NCI-H146 treated with DMSO at 0.1 percent for 48 hours (cell line): ENCODE data around the gene GIPC2.
"Not testable (repeated sequence)": the region's sequence is repeated elsewhere in the genome, so short reads cannot be mapped to it uniquely, and the experiment has no call there.

Experiments used
- DNase-seq: peaks from one replicate; lab custom pipeline; 2025; ENCODE audit not compliant: unreplicated experiment; lab: John Stamatoyannopoulos, UW

The GIPC2 gene

DNA sequence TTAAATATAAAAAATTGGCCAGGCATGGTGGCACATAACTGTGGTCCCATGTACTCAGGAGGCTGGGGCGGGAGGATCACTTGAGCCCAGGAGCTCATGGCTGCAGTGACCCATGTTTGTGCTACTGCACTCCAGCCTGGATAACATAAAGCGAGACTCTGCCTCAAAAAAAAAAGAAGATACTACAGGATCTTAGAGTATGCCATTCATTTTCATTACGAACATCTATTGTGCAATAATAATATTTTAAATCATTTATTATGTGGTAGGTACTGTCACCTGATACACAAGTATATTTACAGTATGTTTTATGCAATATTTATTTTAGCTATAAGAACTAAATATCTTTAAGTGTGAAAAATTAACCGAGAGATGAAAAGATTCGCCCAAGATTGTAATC lies 9.3 kb upstream of the GIPC2 start:
- DNase-seq: no peak

DNA sequence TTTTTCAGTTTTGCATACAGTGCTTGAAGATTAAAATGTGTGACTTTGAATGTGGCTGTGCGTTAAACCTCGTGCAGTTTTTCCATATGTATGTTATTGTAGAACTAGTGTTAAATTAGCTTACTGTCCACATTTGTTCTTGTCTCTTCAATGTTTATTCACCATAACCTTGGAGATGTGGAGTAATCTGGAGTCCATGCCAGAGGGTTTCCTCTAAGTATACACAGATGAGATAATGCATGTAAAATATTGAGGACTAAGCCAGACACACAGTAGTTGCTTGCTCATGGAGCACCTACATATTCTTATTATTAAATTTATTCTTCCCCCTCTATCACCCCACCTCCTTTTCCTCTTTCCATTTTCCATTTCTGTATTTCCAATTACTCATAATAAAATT lies 7.7 kb upstream of the GIPC2 start:
- no peak for DNase-seq

DNA sequence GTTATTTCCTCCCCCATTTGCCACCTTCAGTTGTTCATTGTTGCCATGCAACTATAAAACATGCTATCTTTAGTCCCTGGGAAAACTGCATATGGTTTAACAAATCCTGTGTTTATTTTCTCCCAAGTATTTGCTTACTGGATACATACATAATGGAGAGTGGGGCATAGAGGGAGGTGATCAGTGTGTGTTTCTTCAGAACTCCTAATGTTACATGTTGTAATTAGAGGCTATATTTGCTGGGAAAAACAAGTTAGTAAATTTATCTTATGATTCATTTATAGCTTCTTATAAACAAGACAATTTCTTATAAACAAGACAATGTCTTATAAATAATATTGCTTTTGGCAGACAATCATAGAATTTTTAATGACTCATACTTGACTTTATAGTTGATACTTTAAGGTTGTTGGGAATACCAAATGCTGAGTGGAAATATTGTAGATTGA lies 7.3 kb upstream of the GIPC2 start:
- DNase-seq: no peak

DNA sequence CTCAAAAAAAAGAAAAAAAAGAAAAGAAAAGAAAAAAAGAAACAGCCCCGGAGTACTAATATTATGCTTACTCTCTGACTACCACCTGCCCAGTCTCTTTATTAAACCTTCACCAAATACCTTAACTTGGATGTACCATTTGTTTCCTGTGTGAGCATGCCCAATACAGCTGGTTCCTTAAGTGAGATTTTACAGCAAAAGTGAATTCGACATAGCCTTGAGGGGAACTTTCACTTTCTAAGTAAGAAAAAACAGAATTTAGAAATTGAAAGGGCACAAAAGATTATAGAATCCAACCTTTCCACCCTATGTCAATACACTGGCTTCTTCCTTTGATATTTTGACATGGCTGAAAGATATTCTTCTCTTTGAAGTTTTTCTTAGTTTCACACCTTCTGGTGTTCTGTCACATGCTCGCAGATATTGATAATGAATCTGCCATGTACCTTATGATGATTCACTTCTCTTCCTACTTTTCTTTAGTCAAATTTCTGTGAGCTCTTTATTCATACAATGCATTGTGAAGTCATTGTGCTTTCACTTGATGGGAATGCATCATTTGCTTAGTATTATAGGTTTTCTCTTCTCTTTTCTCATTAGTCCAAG lies 5.2 kb upstream of the GIPC2 start:
- no peak for DNase-seq

DNA sequence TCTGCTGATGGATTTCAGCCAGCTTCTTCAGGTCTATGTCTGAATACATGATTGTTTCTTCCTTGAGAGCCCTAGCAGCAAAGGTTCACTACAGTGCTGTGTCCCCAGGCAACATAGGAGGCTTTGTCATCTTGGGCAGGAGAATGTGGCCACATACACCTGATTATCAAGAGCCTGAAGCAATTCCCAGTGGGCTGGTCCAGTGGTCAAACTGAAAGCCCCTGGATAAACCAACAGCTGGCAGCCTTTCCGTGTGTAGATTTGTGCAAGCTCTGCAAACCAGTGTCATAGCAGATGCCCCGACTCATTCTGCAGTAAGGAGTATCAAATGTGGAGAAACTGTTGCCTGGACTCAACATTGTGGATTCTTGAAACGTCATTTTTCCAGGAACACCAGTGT lies 2.3 kb upstream of the GIPC2 start:
- DNase-seq: no peak

DNA sequence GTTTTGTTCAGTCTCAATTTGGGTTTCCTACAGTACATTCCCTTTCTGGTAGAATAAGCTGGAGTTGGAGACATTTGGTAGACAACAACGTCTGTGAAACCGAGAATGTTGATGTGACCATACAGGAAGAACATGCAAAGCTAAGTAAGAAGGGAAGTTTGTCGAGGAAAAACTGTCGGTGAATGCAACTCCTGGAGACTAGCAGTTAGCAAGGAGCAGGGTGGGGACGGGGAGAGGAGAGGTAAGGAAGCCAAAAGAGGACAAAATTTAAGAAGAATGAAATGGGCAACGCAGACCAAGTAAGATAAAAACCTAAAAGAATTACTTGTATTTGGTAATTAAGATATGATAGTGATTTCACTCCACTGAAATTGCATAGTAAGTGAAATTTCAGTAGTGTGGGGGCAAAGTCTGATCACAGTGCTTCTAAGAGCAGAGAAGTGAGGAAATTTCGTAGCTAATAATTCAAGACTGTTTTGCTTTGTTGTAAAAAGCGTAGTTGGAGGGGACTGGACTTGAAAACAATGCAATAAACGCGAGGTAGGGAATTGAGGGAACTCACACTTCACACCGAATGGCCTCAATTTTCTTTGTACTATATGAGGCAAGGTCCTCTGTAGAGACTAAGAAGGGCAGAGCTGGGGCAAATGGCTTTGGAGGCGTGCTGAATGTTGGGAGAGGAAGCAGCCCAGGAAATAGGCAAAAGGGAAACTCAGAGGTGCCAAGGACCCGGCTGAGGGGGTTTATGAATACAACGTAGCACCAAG lies 787 bp upstream of the GIPC2 start:
- no peak for DNase-seq

DNA sequence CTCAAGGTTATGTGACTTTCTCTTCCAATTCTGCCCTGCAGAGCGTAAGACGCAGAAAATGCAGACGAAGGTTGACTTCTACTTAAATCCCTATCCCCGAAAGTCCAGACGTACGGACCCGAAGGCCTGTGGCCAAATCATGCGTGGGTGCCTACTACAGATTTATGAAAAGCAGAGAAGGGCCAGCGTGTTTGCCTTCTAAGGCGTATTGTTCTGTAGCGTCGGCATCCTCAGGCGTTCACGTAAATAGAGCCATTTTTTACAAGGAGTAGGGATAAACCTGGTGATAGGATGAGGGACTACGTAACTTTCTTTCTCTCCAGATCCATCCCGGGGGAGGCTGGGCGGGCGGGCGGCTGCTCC lies 222 bp upstream of the GIPC2 start:
- no peak for DNase-seq

DNA sequence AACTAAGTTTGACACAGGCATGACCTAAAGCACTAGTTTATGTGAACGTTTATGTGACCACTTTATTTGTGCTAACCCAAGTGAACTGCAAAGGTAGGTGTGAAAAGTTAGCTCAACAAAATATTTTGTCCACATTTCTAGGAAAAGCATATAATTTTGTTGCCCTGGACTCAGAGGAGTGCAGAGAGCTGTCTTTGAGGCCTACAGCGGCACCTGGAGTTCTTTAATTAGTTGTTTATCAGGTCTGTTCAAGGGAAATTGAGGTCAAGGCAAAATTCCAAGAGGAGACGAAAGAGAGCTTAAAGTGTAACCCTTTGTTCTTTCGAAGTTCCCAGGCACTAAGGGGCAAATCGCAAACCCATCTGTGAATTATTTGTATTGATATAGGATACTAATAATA lies 1.3 kb downstream of the GIPC2 start:
- no peak for DNase-seq

DNA sequence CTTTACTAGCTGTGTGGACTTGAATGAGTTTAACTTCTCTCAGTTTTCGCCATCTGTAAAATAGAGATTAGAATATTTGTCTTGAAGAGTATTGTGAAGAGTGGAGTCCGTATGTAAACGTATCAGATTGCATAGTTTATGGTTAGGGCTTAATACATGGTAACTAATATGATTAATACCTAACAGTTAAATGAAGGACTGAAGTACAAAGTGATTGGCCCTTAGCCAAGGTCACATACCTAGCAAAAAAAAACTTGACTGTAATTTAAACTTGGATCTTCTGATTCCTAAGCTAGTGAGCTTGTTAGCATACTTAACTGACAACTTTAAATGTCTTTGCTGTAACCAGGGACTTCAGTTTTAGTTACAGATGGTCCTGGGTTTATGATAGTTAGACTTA lies 1.9 kb downstream of the GIPC2 start:
- no peak for DNase-seq

DNA sequence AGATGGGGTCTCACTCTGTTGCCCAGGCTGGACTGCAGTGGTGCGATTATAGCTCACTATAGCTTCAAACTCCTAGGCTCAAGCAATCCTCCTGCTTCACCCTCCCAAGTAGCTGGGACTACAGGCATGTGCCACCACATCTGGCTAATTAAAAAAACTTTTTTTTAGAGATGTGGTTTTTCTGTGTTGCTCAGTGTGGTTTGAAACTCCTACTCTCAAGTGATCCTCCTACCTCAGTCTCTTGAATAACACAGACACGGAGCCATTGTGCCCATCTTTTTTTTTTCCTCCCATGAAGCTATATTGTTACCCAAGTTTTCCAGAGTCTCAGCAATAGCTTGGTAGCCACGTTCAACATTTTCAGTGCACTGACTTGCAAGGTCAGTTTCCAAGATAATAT lies 2.7 kb downstream of the GIPC2 start:
- DNase-seq: no peak

DNA sequence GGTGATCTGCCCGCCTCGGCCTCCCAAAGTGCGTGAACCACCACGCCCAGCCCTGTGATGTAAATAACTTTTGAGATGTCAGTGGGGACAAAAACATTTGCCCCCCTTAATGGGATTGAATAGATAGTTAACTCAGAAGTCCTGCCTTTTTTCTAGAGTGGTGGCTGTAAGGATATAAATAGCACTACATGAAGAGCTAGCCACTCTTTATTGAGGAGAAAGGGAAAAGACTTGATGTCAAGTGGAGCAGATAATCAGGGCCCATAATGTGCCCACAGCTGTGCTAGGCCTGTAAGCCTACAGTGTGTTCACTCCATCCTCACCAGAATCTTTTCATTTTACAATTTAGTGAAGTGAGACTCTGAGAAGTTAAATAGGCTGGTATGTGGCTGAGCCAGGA lies 3.6 kb downstream of the GIPC2 start:
- DNase-seq: no peak

DNA sequence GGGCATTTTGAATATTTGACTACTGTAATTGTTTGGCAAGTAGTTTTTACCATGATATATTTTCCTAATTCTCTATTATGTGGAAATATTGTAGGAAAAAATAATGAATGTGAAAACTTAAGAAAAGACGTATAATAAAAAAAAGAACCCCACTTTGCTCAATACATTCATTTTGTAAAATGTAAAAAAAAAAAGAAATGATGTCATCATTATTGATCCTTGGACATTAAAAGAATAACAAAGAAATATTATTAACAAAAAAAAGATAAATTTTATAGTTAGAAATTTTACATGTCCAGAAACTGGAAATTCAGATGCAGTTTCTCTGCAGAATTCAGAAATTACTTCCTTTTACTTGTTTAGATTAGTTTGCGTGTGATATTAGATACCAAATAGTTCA lies 5.2 kb downstream of the GIPC2 start:
- DNase-seq: no peak

DNA sequence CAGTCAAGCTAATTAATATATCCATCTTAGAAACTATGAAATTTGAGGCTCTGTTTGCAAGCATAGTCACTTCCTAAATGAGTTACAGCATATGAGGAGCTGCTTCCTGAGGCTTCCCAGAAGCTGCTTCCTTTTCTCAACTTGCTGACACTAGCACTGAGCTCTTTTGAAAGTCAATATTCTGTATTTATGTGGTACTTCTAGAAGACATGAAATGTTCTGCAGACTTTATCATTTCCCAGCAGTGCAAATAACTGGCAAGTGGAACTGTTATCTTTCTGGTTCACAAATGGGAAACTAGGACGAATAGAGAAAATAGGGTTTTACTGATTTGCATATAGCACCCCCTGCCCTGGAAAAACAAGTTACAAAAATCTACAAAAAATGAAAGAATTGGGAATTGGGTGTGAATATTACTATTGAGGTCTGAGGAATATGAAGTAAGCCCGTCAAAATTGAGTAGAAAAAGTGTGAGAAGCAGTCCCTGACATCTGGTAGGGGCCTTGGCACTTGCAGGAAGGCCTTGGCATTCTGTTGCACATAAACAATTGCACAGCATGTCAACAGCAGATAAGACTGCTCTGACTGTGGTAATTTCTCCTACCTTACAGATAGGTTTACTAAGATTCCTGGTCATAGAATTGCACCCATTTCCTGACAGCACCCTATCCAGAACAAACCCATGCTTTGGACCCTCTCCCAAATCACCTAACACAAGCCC lies 7.1 kb downstream of the GIPC2 start:
- DNase-seq: no peak

DNA sequence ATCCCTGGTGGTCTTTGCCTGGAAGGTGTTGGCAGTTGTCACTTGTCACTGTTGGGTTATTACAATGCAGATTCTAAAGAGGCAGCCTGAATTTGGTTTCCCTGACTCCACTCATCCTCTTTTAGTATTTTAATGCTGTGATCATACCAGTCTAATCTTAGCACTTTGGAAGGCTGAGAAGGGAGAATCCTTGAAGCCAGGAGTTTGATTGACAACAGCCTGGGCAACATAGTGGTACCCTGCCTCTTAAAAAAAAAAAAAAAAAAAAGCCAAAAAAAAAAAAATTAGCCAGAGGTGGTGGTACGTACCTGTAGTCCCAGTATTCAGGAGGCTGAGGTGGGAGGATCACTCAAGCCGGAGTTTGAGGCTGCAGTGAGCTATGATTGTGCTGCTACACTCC lies 7.7 kb downstream of the GIPC2 start:
- DNase-seq: no peak

DNA sequence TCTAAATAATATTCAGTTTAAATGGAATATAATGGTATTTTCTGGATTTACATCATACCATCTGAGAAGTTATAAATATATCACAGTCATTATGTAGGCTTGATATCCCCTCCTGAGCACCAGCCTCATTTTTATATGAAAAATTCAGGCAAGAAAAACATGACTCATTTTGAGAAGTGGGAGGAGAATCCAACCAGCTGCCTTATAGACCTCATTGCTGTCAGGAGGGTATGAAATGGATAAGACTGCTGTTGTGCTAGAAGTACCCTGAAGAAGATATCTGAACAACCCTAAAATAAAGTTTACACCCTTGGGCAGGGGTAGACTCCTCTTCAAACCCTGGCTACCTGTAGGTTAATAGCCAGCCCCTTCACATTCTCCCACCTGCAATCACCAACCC lies 8.8 kb downstream of the GIPC2 start:
- DNase-seq: no peak

DNA sequence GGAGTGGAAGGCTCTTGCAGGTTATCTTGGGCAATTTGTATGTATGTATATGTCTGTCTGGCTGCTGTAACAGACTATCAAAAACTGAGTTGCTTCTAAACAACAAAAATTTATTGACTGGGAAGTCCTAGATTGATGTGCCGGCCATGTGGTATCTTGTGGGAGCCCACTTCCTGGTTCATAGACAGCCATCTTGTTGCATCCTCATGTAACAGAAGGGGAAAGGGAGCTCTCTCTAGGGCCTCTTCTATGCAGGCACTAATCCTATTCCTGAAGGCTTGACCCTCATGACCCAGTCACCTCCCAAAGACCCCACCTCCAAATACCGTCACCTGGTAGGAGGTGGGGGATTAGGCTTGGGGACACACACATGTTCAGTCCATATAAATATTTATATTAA lies 9.2 kb downstream of the GIPC2 start:
- DNase-seq: no peak

DNA sequence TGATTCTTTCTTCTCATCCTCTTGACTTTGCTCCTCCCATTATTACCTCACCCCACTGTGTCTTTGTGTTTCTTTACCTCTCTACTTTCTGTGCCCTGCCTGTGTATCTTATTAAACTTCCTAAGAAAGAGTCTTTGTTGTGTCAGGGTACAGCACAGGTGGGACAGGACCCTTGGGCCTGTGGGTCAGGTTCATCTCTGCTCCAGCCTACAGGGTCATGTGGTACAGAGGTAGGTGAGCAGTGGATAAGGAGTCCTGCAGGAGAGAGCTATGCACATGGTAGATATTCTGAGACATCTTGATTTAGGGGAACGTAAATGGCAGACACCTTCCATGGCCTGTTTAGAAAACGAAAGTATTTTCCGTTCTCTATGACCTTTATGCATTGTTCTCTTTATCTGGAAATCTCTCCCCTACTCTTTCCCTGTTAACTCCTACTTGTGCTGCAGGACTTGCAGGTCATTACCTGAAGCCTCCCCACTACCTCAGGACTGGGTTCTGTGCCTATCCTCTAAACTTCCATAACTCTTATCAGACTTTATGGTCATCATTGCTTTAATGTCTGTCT lies 9.9 kb downstream of the GIPC2 start:
- no peak for DNase-seq

DNA sequence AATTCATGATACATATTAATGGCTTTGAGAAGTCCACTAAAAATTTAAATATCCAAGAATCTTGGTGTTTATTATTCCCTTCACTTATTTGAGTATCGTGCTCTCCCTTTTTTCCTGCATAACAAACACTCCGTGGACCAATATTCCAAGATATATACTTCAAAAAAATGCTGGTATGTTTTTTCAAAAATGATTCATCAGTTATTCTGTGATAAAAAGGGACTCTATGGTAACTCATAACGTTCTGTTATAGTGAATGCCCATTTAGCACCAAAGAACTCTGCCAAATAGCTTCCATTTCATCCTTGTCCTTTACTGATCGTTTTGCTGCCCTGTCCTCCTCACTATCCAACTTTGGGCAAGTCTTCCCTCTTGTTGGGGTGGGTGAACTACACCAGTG lies 12.9 kb downstream of the GIPC2 start:
- DNase-seq: no peak

DNA sequence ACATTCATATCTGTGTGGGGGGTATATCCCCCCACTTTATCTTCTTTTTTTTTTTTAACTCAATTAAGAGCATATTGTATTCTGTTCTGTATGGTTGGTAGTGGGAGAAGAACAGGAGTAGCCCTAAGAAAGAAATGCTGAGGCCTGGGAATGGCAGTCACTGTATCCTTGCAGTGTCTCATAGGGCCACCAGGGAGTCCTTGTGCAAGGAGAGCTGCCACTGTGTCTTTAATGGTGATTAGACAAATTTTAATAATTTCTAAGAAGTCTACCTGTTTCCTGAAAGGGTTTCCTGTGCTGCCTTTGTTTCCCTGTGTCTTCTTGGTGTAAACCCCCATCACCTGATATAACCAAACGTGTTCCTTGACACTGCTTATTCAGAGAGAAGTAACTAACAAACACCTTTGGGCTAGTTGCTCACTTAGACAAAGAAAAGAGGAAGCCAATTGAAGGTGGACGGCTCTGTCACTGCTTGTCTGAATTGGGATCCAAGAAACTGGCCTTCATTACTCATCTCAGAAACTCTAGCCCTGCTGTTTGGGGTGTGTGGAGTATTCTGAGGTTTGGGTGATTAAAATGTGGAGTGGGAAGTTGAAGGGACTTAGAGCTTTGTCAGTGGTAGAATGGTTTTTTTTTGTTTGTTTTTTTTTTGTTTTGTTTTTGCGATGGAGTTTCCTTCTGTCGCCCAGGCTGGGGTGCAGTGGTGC lies 15.2 kb downstream of the GIPC2 start:
- no peak for DNase-seq

DNA sequence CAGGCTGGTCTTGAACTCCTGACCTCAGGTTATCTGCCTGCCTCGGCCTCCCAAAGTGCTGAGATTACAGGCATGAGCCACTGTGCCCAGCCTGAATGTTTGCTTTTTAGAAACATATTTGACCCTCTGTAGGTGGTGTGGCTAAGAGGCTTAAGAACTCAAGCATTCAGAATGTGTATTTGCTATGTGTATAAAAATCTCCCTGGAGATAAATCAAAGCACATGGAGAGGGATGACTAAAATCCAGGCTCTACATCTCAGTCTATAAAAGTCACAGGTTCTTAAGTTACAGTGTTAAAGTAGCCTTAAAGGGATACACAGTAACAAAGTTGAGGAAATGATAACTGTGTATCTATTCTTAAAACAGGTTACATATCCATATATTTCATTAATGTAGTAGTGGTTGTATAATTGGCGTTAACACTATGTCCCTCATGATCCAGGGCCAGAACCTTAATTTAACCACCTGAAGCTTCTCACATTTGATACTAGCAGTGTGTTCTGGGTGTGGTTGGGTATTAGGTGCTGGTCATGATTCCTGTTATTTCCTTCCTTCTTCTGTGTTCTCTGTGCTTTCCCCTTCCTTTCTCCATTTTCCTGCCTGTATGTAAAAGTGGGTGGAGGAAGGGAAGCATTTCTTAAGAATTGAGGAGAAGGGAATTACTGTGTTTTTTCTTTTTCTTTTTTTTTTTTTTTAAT lies 16.2 kb downstream of the GIPC2 start:
- DNase-seq: no peak

DNA sequence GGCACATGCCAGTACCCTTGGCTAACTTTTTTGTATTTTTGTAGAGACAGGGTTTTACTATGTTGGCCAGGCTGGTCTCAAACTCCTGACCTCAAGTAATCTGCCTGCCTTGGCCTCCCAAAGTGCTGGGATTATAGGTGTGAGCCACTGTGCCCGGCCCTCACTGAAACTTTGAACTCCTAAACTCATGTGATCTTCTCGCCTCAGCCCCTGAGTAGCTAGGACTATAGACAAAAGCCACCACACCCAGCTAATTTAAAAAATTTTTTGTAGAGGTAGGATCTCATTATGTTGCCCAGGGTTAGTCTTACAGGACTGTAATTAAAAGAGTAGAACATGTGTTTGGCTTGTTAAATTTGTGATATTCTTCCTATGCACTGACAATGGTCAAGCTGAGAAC lies 19.1 kb downstream of the GIPC2 start:
- not testable (repeated sequence) for DNase-seq
